Measurements from ENCODE around the gene EEPD1.

DNA sequence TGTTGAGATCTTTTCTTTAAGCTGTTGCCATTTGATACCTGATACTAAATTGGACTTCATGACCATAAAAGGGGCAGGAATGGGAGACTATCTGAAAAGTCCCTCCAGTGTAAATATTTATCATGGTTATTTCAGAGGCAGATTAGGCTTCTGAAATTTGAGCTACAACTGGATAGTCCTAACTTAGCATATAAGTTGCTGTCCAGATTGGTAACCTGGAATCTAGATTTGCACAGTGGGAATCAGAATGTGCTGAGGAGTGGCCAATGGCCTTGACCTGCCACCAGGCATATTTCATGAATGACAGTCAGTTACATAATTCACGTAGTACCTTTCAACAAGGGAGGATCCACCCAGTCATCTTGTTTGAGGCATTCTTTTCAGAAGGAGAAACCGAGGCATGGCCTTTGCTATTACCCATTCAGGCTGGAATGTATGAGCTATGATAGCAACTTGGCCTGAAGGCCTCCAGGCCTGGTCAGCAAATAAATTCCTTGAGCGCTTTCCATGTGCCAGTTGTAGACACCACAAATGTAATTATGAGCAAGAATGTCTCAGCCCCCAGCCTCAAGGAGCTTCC is 80.0 kb downstream of the EEPD1 start:
- TF ChIP-seq, protein P1, sequence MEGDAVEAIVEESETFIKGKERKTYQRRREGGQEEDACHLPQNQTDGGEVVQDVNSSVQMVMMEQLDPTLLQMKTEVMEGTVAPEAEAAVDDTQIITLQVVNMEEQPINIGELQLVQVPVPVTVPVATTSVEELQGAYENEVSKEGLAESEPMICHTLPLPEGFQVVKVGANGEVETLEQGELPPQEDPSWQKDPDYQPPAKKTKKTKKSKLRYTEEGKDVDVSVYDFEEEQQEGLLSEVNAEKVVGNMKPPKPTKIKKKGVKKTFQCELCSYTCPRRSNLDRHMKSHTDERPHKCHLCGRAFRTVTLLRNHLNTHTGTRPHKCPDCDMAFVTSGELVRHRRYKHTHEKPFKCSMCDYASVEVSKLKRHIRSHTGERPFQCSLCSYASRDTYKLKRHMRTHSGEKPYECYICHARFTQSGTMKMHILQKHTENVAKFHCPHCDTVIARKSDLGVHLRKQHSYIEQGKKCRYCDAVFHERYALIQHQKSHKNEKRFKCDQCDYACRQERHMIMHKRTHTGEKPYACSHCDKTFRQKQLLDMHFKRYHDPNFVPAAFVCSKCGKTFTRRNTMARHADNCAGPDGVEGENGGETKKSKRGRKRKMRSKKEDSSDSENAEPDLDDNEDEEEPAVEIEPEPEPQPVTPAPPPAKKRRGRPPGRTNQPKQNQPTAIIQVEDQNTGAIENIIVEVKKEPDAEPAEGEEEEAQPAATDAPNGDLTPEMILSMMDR (IDR thresholded peaks at IDR 0.05) = no peak
- no peak for TF ChIP-seq POLR2A (IDR thresholded peaks at IDR 0.05)
